ENCODE measurements around the gene SETDB2. TPM values are rescaled to one million over a fixed set of nuclear protein-coding genes. Genes with fewer than 3 reads are reported as not detected.

Gene SETDB2
- total RNA-seq, 6 experiments from 2014 or later: 3.7 to 6.7 (median 4.6) TPM

DNA sequence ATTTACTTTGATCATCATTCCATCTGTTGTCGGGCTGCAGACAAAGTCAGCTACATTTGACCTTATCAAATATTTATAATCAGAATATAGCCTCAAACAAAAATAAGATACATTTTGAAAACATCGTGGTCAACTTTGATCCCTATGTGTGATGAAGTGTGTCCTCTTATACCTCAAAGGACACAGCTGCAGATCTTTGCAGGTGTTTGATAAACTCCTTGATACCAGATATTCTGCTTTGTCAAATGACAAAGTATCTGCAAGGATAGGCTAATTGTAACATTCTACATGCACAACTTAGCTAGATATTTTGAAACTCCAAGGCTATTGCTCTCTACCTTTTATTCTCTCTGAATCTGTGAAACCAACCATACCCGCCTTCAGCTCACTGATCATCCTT lies 95.7 kb downstream of the SETDB2 start:
- no peaks in the 10 kb centered on the region for H3K27me3 ChIP-seq
- 88% methylated on average over 3 of the region's 3 CpGs for WGBS (ENCODE audit: insufficient coverage, low coverage, low lambda C conversion rate, missing lambda C conversion rate)
- intact Hi-C loops (cut with DNase I): no loop called here
- no peaks in the 10 kb centered on the region for H3K4me1 ChIP-seq
- H3K36me3 ChIP-seq: peaks cover 0 to 15% (median 6%) of the 10 kb centered on the region in 4 donors
- H3K27ac ChIP-seq: peak overlapping the region in 1 of 3 donors; percentile 27
- no peak overlapping the region for H3K4me3 ChIP-seq
- TF ChIP-seq POLR2A (IDR thresholded peaks at IDR 0.05): no peak
- TF ChIP-seq, protein P1, sequence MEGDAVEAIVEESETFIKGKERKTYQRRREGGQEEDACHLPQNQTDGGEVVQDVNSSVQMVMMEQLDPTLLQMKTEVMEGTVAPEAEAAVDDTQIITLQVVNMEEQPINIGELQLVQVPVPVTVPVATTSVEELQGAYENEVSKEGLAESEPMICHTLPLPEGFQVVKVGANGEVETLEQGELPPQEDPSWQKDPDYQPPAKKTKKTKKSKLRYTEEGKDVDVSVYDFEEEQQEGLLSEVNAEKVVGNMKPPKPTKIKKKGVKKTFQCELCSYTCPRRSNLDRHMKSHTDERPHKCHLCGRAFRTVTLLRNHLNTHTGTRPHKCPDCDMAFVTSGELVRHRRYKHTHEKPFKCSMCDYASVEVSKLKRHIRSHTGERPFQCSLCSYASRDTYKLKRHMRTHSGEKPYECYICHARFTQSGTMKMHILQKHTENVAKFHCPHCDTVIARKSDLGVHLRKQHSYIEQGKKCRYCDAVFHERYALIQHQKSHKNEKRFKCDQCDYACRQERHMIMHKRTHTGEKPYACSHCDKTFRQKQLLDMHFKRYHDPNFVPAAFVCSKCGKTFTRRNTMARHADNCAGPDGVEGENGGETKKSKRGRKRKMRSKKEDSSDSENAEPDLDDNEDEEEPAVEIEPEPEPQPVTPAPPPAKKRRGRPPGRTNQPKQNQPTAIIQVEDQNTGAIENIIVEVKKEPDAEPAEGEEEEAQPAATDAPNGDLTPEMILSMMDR (IDR thresholded peaks at IDR 0.05): no peak
- ATAC-seq (no peak), DNase-seq (no peak)
- H3K9me3 ChIP-seq: no peaks in the 10 kb centered on the region

- TF ChIP-seq, protein P1 (IDR thresholded peaks at IDR 0.05): no peak
- no peak for TF ChIP-seq POLR2A (IDR thresholded peaks at IDR 0.05)
Observed at GRCh38 chr13:49540552-49540951, 96.5 kb downstream of the SETDB2 start.

GRCh38 chr13:49543656-49544055 lies 99.6 kb downstream of the SETDB2 start:
- 95% methylated on average over 3 of the region's 3 CpGs for WGBS (ENCODE audit: insufficient coverage, low coverage, low lambda C conversion rate, missing lambda C conversion rate)

More at GRCh38 chr13:49540552-49540951, 96.5 kb downstream of the SETDB2 start:
- Histone ChIP-seq H3K4me1 (no peaks in the 10 kb centered on the region), H3K36me3 (peaks cover 0 to 16% (median 6%) of the 10 kb centered on the region in 4 donors), H3K27me3 (no peaks in the 10 kb centered on the region), H3K9me3 (no peaks in the 10 kb centered on the region), H3K27ac (peak overlapping the region in 1 of 3 donors; percentile 16), H3K4me3 (no peak overlapping the region)
- peak; percentile 25 to 53 (median 44) for ATAC-seq
- DNase-seq: no peak
- 49% methylated on average over 7 of the region's 7 CpGs for WGBS (ENCODE audit: insufficient coverage, low coverage, low lambda C conversion rate, missing lambda C conversion rate)
- intact Hi-C loops (cut with DNase I): no loop called here

More at GRCh38 chr13:49543656-49544055, 99.6 kb downstream of the SETDB2 start:
- DNase-seq (no peak), ATAC-seq (no peak)
- intact Hi-C loops (cut with DNase I): no loop called here
- no peak for TF ChIP-seq POLR2A (IDR thresholded peaks at IDR 0.05)
- TF ChIP-seq, protein P1 (IDR thresholded peaks at IDR 0.05): no peak
- no peak overlapping the region for H3K27ac ChIP-seq
- H3K27me3 ChIP-seq: no peaks in the 10 kb centered on the region
- no peaks in the 10 kb centered on the region for H3K9me3 ChIP-seq
- H3K36me3 ChIP-seq: peaks cover 0 to 16% (median 7%) of the 10 kb centered on the region in 4 donors
- no peak overlapping the region for H3K4me3 ChIP-seq
- no peaks in the 10 kb centered on the region for H3K4me1 ChIP-seq

Other genes with a start within 250 kb of the SETDB2 start
- gene MLNR, start 223.9 kb upstream of the SETDB2 start, total RNA-seq: not detected
- 10 to 100 TPM in 1 of 6 experiments, 1 to 10 TPM in 5; 2.2 to 10.1 (median 5.4) TPM for gene CDADC1, start 196.3 kb upstream of the SETDB2 start, total RNA-seq
- gene CAB39L, start 210 bp upstream of the SETDB2 start, total RNA-seq: 1 to 10 TPM; 1.9 to 4.1 (median 2.8) TPM
- 10 to 100 TPM; 10.8 to 21.4 (median 17.2) TPM for gene PHF11, start 51.7 kb downstream of the SETDB2 start, total RNA-seq
- gene RCBTB1, start 141.3 kb downstream of the SETDB2 start, total RNA-seq: 1 to 10 TPM; 5.8 to 9.5 (median 7.3) TPM
- gene ARL11, start 184.2 kb downstream of the SETDB2 start, total RNA-seq: under 1 TPM; 0.18 to 0.53 (median 0.39) TPM
- 10 to 100 TPM; 45.1 to 95.2 (median 55.4) TPM for gene EBPL, start 247.2 kb downstream of the SETDB2 start, total RNA-seq